HG03521 (cell line): ENCODE results near the gene CDK2AP2.

Experiments
- ATAC-seq: cut with Tn5 transposase; IDR thresholded peaks from one replicate; pipeline ENCODE4 v1.9.1; 2021; ENCODE audit warnings: mild to moderate bottlenecking, moderate library complexity; ENCODE audit not compliant: unreplicated experiment

Gene CDK2AP2

GRCh38 chr11:67504005-67504949 is 3.7 kb downstream of the CDK2AP2 start:
- no peak for ATAC-seq

- ATAC-seq, result no peak
These were observed 4.6 kb downstream of the CDK2AP2 start for GRCh38 chr11:67503119-67504004.

GRCh38 chr11:67502328-67502979 is 5.5 kb downstream of the CDK2AP2 start:
- ATAC-seq, result no peak

- no peak for ATAC-seq
These were observed 6.1 kb downstream of the CDK2AP2 start for GRCh38 chr11:67501854-67502253.

GRCh38 chr11:67500831-67501715 is 6.9 kb downstream of the CDK2AP2 start:
- no peak for ATAC-seq

- ATAC-seq, result no peak
These were observed 7.5 kb downstream of the CDK2AP2 start for GRCh38 chr11:67500484-67500821.

- no peak for ATAC-seq
These were observed 8.0 kb downstream of the CDK2AP2 start for GRCh38 chr11:67499808-67500483.

- no peak for ATAC-seq
These were observed 9.4 kb downstream of the CDK2AP2 start for GRCh38 chr11:67498544-67498972.

- ATAC-seq, result no peak
These were observed 10.2 kb downstream of the CDK2AP2 start for GRCh38 chr11:67497656-67498291.

GRCh38 chr11:67496113-67496512 is 11.8 kb downstream of the CDK2AP2 start:
- ATAC-seq, result no peak

GRCh38 chr11:67495234-67496005 is 12.5 kb downstream of the CDK2AP2 start:
- no peak for ATAC-seq

GRCh38 chr11:67494371-67495233 is 13.4 kb downstream of the CDK2AP2 start:
- no peak for ATAC-seq

- ATAC-seq, result no peak
These were observed 14.2 kb downstream of the CDK2AP2 start for GRCh38 chr11:67493548-67494370.

GRCh38 chr11:67492801-67493547 is 15.0 kb downstream of the CDK2AP2 start:
- no peak for ATAC-seq

- ATAC-seq, result no peak
These were observed 15.8 kb downstream of the CDK2AP2 start for GRCh38 chr11:67492069-67492727.
